BLaER1 treated with 17β-estradiol and CSF1 and Interleukin-3, amounts not matched to agents 10 nM and 100 nM (cell line): ENCODE measurements around the gene RNF13.

ENCODE experiments used
- H3K27ac ChIP-seq, 11 experiments: shearing (Covaris generic); formaldehyde crosslinking; 2 replicates each; pipeline ENCODE4 v1.8.1; 2022
- H3K27me3 ChIP-seq, 11 experiments: shearing (Covaris generic); formaldehyde crosslinking; 2 replicates each; pipeline ENCODE4 v1.8.1; 2022
- H3K36me3 ChIP-seq, 11 experiments: shearing (Covaris generic); formaldehyde crosslinking; 2 replicates each; pipeline ENCODE4 v1.8.1; 2022
- H3K4me1 ChIP-seq, 10 experiments: shearing (Covaris generic); formaldehyde crosslinking; 2 replicates each; pipeline ENCODE4 v1.8.1; 2022
- H3K4me2 ChIP-seq, 11 experiments: shearing (Covaris generic); formaldehyde crosslinking; 2 replicates each; pipeline ENCODE4 v1.8.1; 2022
- H3K4me3 ChIP-seq, 10 experiments: shearing (Covaris generic); formaldehyde crosslinking; 2 replicates each; pipeline ENCODE4 v1.8.1; 2022
- H3K9ac ChIP-seq, 11 experiments: shearing (Covaris generic); formaldehyde crosslinking; 2 replicates each; pipeline ENCODE4 v1.8.1; 2022
- H3K9me3 ChIP-seq, 11 experiments: shearing (Covaris generic); formaldehyde crosslinking; replicated peaks in 1 of 11; 2 replicates each; pipeline ENCODE4 v1.8.1; 2022
- H4K20me1 ChIP-seq, 11 experiments: shearing (Covaris generic); formaldehyde crosslinking; 2 replicates each; pipeline ENCODE4 v1.8.1; 2022
- Cebpa-rat ChIP-seq, 11 experiments: shearing (Covaris generic); IDR thresholded peaks; 2 replicates each; pipeline ENCODE4 v1.8.1; 2022

RNF13 gene

GRCh38 chr3:149949181-149949580, 136.2 kb downstream of the RNF13 start:
- no peaks in the 10 kb centered on the region for H3K27me3 ChIP-seq
- peaks cover 4 to 20% (median 14%) of the 10 kb centered on the region in 11 experiments; a peak in 19 of 22 replicates for H3K9me3 ChIP-seq
- H3K4me3 ChIP-seq: no peak overlapping the region
- no peak overlapping the region for H3K4me2 ChIP-seq
- H3K9ac ChIP-seq: no peak overlapping the region
- H3K36me3 ChIP-seq: peaks cover 36 to 94% (median 63%) of the 10 kb centered on the region in 11 experiments; a peak in 21 of 22 replicates
- peaks cover 2 to 57% (median 4%) of the 10 kb centered on the region in 10 experiments; a peak in 18 of 20 replicates for H3K4me1 ChIP-seq
- TF ChIP-seq Cebpa-rat (IDR thresholded peaks at IDR 0.05): no peak
- peaks cover 0 to 98% (median 11%) of the 10 kb centered on the region in 11 experiments; a peak in 10 of 22 replicates for H4K20me1 ChIP-seq
- no peak overlapping the region for H3K27ac ChIP-seq

- peaks cover 22 to 88% (median 43%) of the 10 kb centered on the region in 11 experiments; a peak in 20 of 22 replicates for H3K36me3 ChIP-seq
- no peak for TF ChIP-seq Cebpa-rat (IDR thresholded peaks at IDR 0.05)
Observed at GRCh38 chr3:149954812-149955211, 141.8 kb downstream of the RNF13 start.

GRCh38 chr3:149955449-149955848, 142.4 kb downstream of the RNF13 start:
- Histone ChIP-seq H3K4me2 (peak overlapping the region in 7 of 11 experiments; percentile 14 to 77 (median 42); a peak in 11 of 22 replicates), H3K36me3 (peaks cover 19 to 87% (median 39%) of the 10 kb centered on the region in 11 experiments; a peak in 20 of 22 replicates), H4K20me1 (peaks cover 0 to 100% (median 20%) of the 10 kb centered on the region in 11 experiments; a peak in 14 of 22 replicates), H3K9me3 (no peaks in the 10 kb centered on the region), H3K4me3 (no peak overlapping the region), H3K27me3 (no peaks in the 10 kb centered on the region), H3K27ac (no peak overlapping the region), H3K9ac (no peak overlapping the region), H3K4me1 (peaks cover 17 to 69% (median 23%) of the 10 kb centered on the region in 10 experiments)
- TF ChIP-seq Cebpa-rat (IDR thresholded peaks at IDR 0.05): no peak

More at GRCh38 chr3:149954812-149955211, 141.8 kb downstream of the RNF13 start:
- Histone ChIP-seq H3K9ac (no peak overlapping the region), H3K4me3 (no peak overlapping the region), H3K27me3 (no peaks in the 10 kb centered on the region), H3K4me1 (peaks cover 17 to 69% (median 23%) of the 10 kb centered on the region in 10 experiments), H3K9me3 (no peaks in the 10 kb centered on the region), H3K27ac (no peak overlapping the region), H4K20me1 (peaks cover 0 to 100% (median 20%) of the 10 kb centered on the region in 11 experiments; a peak in 14 of 22 replicates), H3K4me2 (peak overlapping the region; percentile 15 to 77 (median 40); a peak in 18 of 22 replicates)

- Histone ChIP-seq H3K27ac (no peak overlapping the region), H3K9me3 (no peaks in the 10 kb centered on the region), H3K4me1 (peaks cover 17 to 56% (median 23%) of the 10 kb centered on the region in 10 experiments), H3K27me3 (no peaks in the 10 kb centered on the region), H3K4me3 (no peak overlapping the region), H3K4me2 (0 out of 22 replicates have a peak overlapping the region, but pooled peaks of 1 of the 11 experiments have one; percentile 9), H3K36me3 (peaks cover 3 to 85% (median 20%) of the 10 kb centered on the region in 11 experiments; a peak in 17 of 22 replicates), H3K9ac (no peak overlapping the region), H4K20me1 (peaks cover 0 to 100% (median 20%) of the 10 kb centered on the region in 11 experiments; a peak in 14 of 22 replicates)
- TF ChIP-seq Cebpa-rat (IDR thresholded peaks at IDR 0.05): no peak
Observed at GRCh38 chr3:149957361-149958125, 144.5 kb downstream of the RNF13 start.

GRCh38 chr3:149958171-149958796, 145.3 kb downstream of the RNF13 start:
- H3K36me3 ChIP-seq: peaks cover 0 to 86% (median 19%) of the 10 kb centered on the region in 11 experiments; a peak in 17 of 22 replicates
- no peaks in the 10 kb centered on the region for H3K27me3 ChIP-seq
- no peak overlapping the region for H3K4me2 ChIP-seq
- H3K4me1 ChIP-seq: peaks cover 17 to 50% (median 23%) of the 10 kb centered on the region in 10 experiments
- peaks cover 0 to 100% (median 20%) of the 10 kb centered on the region in 11 experiments; a peak in 14 of 22 replicates for H4K20me1 ChIP-seq
- H3K27ac ChIP-seq: no peak overlapping the region
- H3K4me3 ChIP-seq: no peak overlapping the region
- H3K9me3 ChIP-seq: no peaks in the 10 kb centered on the region
- H3K9ac ChIP-seq: no peak overlapping the region
- no peak for TF ChIP-seq Cebpa-rat (IDR thresholded peaks at IDR 0.05)

GRCh38 chr3:149959443-149959842, 146.4 kb downstream of the RNF13 start:
- TF ChIP-seq Cebpa-rat (IDR thresholded peaks at IDR 0.05): no peak
- no peak overlapping the region for H3K9ac ChIP-seq
- H3K9me3 ChIP-seq: no peaks in the 10 kb centered on the region
- H4K20me1 ChIP-seq: peaks cover 4 to 100% (median 17%) of the 10 kb centered on the region in 11 experiments; a peak in 17 of 22 replicates
- H3K27me3 ChIP-seq: no peaks in the 10 kb centered on the region
- H3K4me1 ChIP-seq: peaks cover 14 to 50% (median 17%) of the 10 kb centered on the region in 10 experiments
- peaks cover 0 to 90% (median 24%) of the 10 kb centered on the region in 11 experiments; a peak in 17 of 22 replicates for H3K36me3 ChIP-seq
- H3K27ac ChIP-seq: no peak overlapping the region
- no peak overlapping the region for H3K4me2 ChIP-seq
- no peak overlapping the region for H3K4me3 ChIP-seq

- peaks cover 9 to 100% (median 30%) of the 10 kb centered on the region in 11 experiments; a peak in 18 of 22 replicates for H4K20me1 ChIP-seq
- TF ChIP-seq Cebpa-rat (IDR thresholded peaks at IDR 0.05): no peak
- no peaks in the 10 kb centered on the region for H3K27me3 ChIP-seq
- H3K4me1 ChIP-seq: peaks cover 11 to 24% (median 15%) of the 10 kb centered on the region in 10 experiments
- H3K27ac ChIP-seq: no peak overlapping the region
- H3K36me3 ChIP-seq: peaks cover 0 to 75% (median 16%) of the 10 kb centered on the region in 11 experiments; a peak in 19 of 22 replicates
- no peak overlapping the region for H3K4me2 ChIP-seq
- no peaks in the 10 kb centered on the region for H3K9me3 ChIP-seq
- H3K4me3 ChIP-seq: no peak overlapping the region
- no peak overlapping the region for H3K9ac ChIP-seq
Observed at GRCh38 chr3:149963485-149963884, 150.5 kb downstream of the RNF13 start.

- Histone ChIP-seq H3K9ac (no peak overlapping the region), H4K20me1 (peaks cover 9 to 100% (median 34%) of the 10 kb centered on the region in 11 experiments; a peak in 18 of 22 replicates), H3K9me3 (no peaks in the 10 kb centered on the region), H3K4me2 (peak overlapping the region in 2 of 11 experiments; percentile 15 to 29; a peak in 1 of 22 replicates), H3K4me1 (peaks cover 18 to 28% (median 22%) of the 10 kb centered on the region in 10 experiments), H3K27ac (no peak overlapping the region), H3K27me3 (no peaks in the 10 kb centered on the region), H3K36me3 (peaks cover 0 to 68% (median 16%) of the 10 kb centered on the region in 11 experiments; a peak in 18 of 22 replicates), H3K4me3 (no peak overlapping the region)
- TF ChIP-seq Cebpa-rat (IDR thresholded peaks at IDR 0.05): no peak
Observed at GRCh38 chr3:149964291-149964690, 151.3 kb downstream of the RNF13 start.
